Duodenal mucosa (tissue), 2 donors: ENCODE measurements around the gene FMNL2.
"Not testable (repeated sequence)": the region's sequence is repeated elsewhere in the genome, so short reads cannot be mapped to it uniquely, and the experiment has no call there.

Experiments used
- H3K27ac ChIP-seq: one replicate; pipeline ENCODE4 v1.7.0; 2013; ENCODE audit warnings: low read depth, low read length
- H3K27me3 ChIP-seq, 2 donors: one replicate each; pipeline ENCODE4 v1.7.0; 2013; ENCODE audit warnings: low read length in 2 of 2, control low read depth in 1 of 2; ENCODE audit not compliant: insufficient read depth in 2 of 2, control insufficient read depth in 1 of 2
- H3K36me3 ChIP-seq, 2 donors: one replicate each; pipeline ENCODE4 v1.7.0; 2013; ENCODE audit warnings: low read length in 2 of 2, control low read depth in 1 of 2; ENCODE audit not compliant: insufficient read depth in 2 of 2, control insufficient read depth in 1 of 2
- H3K4me1 ChIP-seq, 2 donors: one replicate each; pipeline ENCODE4 v1.7.0; 2013; ENCODE audit warnings: low read length in 2 of 2, control low read depth in 1 of 2; ENCODE audit not compliant: insufficient read depth in 2 of 2, control insufficient read depth in 1 of 2
- H3K4me3 ChIP-seq, 2 donors: one replicate each; pipeline ENCODE4 v1.7.0; 2013; ENCODE audit warnings: low read length in 2 of 2, low read depth in 1 of 2
- H3K9ac ChIP-seq, 2 donors: one replicate each; pipeline ENCODE4 v1.7.0; 2013; ENCODE audit warnings: low read length in 2 of 2, low read depth in 1 of 2
- H3K9me3 ChIP-seq, 2 donors: one replicate each; pipeline ENCODE4 v1.7.0; 2013; ENCODE audit warnings: low read length in 2 of 2, control low read depth in 1 of 2; ENCODE audit not compliant: control insufficient read depth in 1 of 2

The FMNL2 gene

DNA sequence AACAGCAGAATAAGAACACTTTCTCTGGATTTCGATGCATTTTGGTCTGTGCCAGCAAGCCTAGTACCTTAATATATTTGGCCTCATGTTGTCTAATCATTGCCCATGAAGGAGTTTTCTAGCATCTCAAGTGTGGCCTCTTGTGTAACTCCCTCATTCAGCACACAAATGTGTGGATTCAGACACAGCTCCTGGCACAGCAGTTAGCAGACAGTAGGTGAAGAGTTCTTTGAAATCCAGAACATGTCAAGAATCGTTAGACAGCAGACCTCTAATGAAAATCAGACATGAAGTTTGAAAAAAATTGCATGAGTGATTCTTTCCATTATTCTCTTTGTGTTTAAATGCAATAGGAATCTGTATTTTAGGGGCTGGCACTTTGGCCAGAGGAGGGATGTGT is 177.0 kb downstream of the FMNL2 start:
- Histone ChIP-seq H3K36me3 (no peaks in the 10 kb centered on the region), H3K4me3 (no peak overlapping the region), H3K27me3 (no peaks in the 10 kb centered on the region), H3K9ac (no peak overlapping the region), H3K9me3 (no peaks in the 10 kb centered on the region), H3K4me1 (peaks cover 9 to 12% of the 10 kb centered on the region in 2 donors), H3K27ac (no peak overlapping the region)

DNA sequence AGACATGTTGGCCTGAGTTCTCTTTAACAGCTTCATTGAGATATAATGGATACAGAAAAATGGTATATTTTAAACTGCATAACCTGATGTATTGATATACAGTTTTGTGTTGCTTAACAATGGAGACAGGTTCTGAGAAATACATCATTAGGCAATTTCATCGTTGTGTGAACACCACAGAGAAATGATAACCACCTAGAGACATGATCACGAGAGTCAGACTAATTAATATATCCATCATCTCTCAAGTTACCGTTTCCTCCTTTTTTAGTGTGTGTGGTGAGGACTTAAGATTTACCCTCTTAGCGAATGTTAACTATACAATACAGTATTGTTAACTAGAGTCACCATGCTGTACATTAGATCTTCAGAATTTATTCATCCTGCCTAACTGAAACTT is 178.1 kb downstream of the FMNL2 start:
- H3K9me3 ChIP-seq: no peaks in the 10 kb centered on the region
- no peak overlapping the region for H3K9ac ChIP-seq
- H3K4me3 ChIP-seq: no peak overlapping the region
- no peak overlapping the region for H3K27ac ChIP-seq
- H3K36me3 ChIP-seq: no peaks in the 10 kb centered on the region
- H3K4me1 ChIP-seq: peaks cover 7 to 17% of the 10 kb centered on the region in 2 donors
- no peaks in the 10 kb centered on the region for H3K27me3 ChIP-seq

DNA sequence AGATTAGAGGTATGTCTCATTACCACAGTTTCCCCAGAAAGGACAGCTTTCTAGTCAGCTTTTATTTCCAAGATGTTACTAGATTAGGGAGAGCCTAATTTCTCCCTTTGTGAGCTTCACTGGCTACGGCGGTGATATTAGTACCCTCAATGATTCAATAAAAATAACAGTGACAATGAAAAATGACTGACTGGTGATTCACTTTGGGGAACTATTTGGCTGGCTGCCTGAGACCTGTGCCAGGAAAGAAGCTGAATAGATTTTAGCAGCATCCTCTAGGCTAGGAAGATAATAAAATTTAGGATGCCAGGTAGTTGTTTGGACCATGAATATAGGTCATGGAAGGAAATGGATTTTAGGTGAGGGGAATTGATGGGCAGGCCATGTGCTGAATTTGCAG is 178.7 kb downstream of the FMNL2 start:
- Histone ChIP-seq H3K9me3 (no peaks in the 10 kb centered on the region), H3K27ac (no peak overlapping the region), H3K4me3 (no peak overlapping the region), H3K27me3 (no peaks in the 10 kb centered on the region), H3K36me3 (no peaks in the 10 kb centered on the region), H3K4me1 (peaks cover 7 to 15% of the 10 kb centered on the region in 2 donors), H3K9ac (no peak overlapping the region)

- Histone ChIP-seq H3K27ac (no peak overlapping the region), H3K9me3 (no peaks in the 10 kb centered on the region), H3K4me3 (no peak overlapping the region), H3K4me1 (peaks cover 13 to 33% of the 10 kb centered on the region in 2 donors), H3K27me3 (no peaks in the 10 kb centered on the region), H3K36me3 (no peaks in the 10 kb centered on the region), H3K9ac (no peak overlapping the region)
These were observed 183.1 kb downstream of the FMNL2 start for GRCh38 chr2:152518034-152518433.

DNA sequence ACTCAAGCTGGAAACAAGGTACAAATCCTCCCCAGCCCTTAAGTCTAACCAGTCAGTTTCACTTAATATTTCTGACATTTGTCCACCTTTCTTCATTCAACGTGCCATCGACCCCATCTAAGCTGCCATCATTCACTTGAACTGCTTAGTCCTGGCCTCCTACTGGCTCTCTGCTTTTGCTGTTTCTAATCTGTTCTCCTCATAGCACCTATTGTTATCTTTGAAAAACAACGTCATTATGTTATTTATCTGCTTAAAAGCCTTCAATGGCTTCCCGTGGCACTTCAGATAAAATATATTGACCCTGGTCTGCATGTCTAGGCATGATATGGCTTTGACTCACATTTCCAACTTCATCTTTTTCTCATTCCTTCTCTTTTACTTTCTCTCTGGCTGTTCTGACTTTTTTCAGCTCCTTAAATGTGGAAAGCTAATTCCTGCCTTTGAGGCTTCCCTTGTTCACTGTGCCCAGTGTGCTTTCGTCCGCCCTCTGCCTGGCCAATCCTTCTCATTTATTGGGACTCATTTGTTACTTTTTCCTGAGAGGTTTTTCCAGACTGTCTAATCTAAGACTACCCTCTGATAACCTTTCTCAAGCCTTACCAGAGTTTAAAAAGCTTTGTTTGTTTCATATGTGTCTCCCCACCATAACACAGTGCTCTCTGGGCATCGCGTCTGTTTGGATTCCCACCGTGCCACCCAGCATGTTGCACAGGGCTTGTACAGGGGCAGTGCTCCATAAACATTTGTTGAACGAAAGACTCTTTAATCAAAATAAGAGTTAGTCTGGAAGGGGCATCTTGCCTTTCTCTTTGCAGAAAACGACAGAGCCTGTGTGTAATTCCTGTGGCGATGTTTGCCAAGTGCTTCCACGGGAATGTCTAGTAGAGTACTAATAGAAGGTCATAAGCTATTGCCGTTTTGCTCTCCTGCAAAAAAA is 183.9 kb downstream of the FMNL2 start:
- H3K4me3 ChIP-seq: no peak overlapping the region
- H3K27me3 ChIP-seq: no peaks in the 10 kb centered on the region
- H3K36me3 ChIP-seq: no peaks in the 10 kb centered on the region
- peaks cover 13 to 33% of the 10 kb centered on the region in 2 donors for H3K4me1 ChIP-seq
- H3K27ac ChIP-seq: no peak overlapping the region
- no peak overlapping the region for H3K9ac ChIP-seq
- no peaks in the 10 kb centered on the region for H3K9me3 ChIP-seq

GRCh38 chr2:152519581-152519952 is 184.6 kb downstream of the FMNL2 start:
- Histone ChIP-seq H3K36me3 (no peaks in the 10 kb centered on the region), H3K27me3 (no peaks in the 10 kb centered on the region), H3K9ac (no peak overlapping the region), H3K4me3 (no peak overlapping the region), H3K9me3 (no peaks in the 10 kb centered on the region), H3K27ac (no peak overlapping the region), H3K4me1 (peaks cover 13 to 33% of the 10 kb centered on the region in 2 donors)

DNA sequence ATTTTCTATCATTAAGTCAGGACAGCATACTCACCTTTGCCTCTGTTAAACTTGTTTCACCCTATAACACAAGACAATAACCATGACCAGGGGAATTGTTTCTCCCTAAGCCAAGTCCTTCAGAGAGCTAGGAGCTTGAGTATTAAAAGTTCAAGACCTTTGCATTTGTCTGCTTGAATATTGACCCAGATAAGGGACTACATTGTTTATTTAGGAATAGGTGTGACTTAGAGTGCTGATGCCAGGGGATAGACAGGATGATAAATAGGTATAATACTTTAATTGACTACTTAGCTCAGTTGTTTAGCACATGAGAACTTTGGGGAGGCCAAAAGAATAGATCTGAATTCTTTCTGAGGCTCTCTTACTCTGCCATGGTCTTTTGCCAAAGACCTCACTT is 185.8 kb downstream of the FMNL2 start:
- Histone ChIP-seq H3K27ac (no peak overlapping the region), H3K36me3 (no peaks in the 10 kb centered on the region), H3K4me1 (peaks cover 13 to 43% of the 10 kb centered on the region in 2 donors), H3K9ac (no peak overlapping the region), H3K4me3 (no peak overlapping the region), H3K9me3 (no peaks in the 10 kb centered on the region), H3K27me3 (no peaks in the 10 kb centered on the region)

DNA sequence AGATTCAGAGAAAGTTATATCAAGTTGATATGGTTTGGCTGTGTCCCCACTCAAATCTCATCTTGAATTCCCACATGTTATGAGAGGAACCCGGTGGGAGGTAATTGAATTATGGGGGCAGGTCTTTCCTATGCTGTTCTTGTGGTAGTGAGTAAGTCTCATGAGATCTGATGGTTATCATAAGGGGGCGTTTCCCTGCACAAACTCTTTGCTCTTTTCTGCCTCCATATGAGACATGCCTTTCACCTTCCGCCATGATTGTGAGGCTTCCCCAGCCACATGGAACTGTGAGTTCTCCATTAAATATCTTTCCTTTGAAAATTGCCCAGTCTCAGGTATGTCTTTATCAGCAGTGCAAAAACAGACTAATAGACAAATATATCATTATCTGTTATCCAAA is 187.5 kb downstream of the FMNL2 start:
- peaks cover 19 to 39% of the 10 kb centered on the region in 2 donors for H3K4me1 ChIP-seq
- not testable (repeated sequence) for H3K9me3 ChIP-seq, H3K27me3 ChIP-seq, H3K27ac ChIP-seq, H3K36me3 ChIP-seq, H3K4me3 ChIP-seq, H3K9ac ChIP-seq

GRCh38 chr2:152523091-152523490 is 188.1 kb downstream of the FMNL2 start:
- no peak overlapping the region for H3K4me3 ChIP-seq

GRCh38 chr2:152525277-152525838 is 190.4 kb downstream of the FMNL2 start:
- Histone ChIP-seq H3K27me3 (no peaks in the 10 kb centered on the region), H3K4me3 (peak overlapping the region in 1 of 2 donors; percentile 5), H3K36me3 (no peaks in the 10 kb centered on the region), H3K4me1 (peaks cover 6 to 20% of the 10 kb centered on the region in 2 donors), H3K27ac (no peak overlapping the region), H3K9ac (no peak overlapping the region), H3K9me3 (no peaks in the 10 kb centered on the region)

More at GRCh38 chr2:152523091-152523490, 188.1 kb downstream of the FMNL2 start:
- Histone ChIP-seq H3K27me3 (no peaks in the 10 kb centered on the region), H3K36me3 (no peaks in the 10 kb centered on the region), H3K9ac (no peak overlapping the region), H3K27ac (no peak overlapping the region), H3K4me1 (peaks cover 19 to 34% of the 10 kb centered on the region in 2 donors), H3K9me3 (no peaks in the 10 kb centered on the region)
